NCI-H1694 (cell line): Measurements from ENCODE around the gene SLC25A40.
"Not testable (repeated sequence)": the region's sequence is repeated elsewhere in the genome, so short reads cannot be mapped to it uniquely, and the experiment has no call there.

Experiments
- DNase-seq: peaks from one replicate; lab custom pipeline; 2025; lab: John Stamatoyannopoulos, UW

SLC25A40 gene

GRCh38 chr7:87872346-87872745 lies 3.8 kb downstream of the SLC25A40 start:
- DNase-seq: no peak

GRCh38 chr7:87870471-87870870 lies 5.7 kb downstream of the SLC25A40 start:
- DNase-seq: no peak

- DNase-seq: not testable (repeated sequence)
These were observed 9.6 kb downstream of the SLC25A40 start for GRCh38 chr7:87866533-87866932.

- no peak for DNase-seq
These were observed 10.1 kb downstream of the SLC25A40 start for GRCh38 chr7:87866089-87866488.

- DNase-seq: no peak
These were observed 17.6 kb downstream of the SLC25A40 start for GRCh38 chr7:87858417-87859100.

GRCh38 chr7:87853237-87853864 lies 22.8 kb downstream of the SLC25A40 start:
- no peak for DNase-seq

GRCh38 chr7:87852306-87852705 lies 23.9 kb downstream of the SLC25A40 start:
- DNase-seq: no peak

GRCh38 chr7:87850836-87851593 lies 25.1 kb downstream of the SLC25A40 start:
- no peak for DNase-seq

GRCh38 chr7:87837597-87837996 lies 38.6 kb downstream of the SLC25A40 start:
- no peak for DNase-seq

GRCh38 chr7:87833130-87833529 lies 43.0 kb downstream of the SLC25A40 start:
- DNase-seq: no peak

GRCh38 chr7:87831097-87831496 lies 45.1 kb downstream of the SLC25A40 start:
- DNase-seq: no peak

GRCh38 chr7:87828383-87828782 lies 47.8 kb downstream of the SLC25A40 start:
- DNase-seq: not testable (repeated sequence)

GRCh38 chr7:87825369-87825768 lies 50.8 kb downstream of the SLC25A40 start:
- not testable (repeated sequence) for DNase-seq

GRCh38 chr7:87822056-87822455 lies 54.1 kb downstream of the SLC25A40 start:
- not testable (repeated sequence) for DNase-seq

GRCh38 chr7:87818336-87818735 lies 57.8 kb downstream of the SLC25A40 start:
- no peak for DNase-seq

GRCh38 chr7:87816389-87816788 lies 59.8 kb downstream of the SLC25A40 start:
- DNase-seq: no peak

GRCh38 chr7:87810726-87811125 lies 65.4 kb downstream of the SLC25A40 start:
- no peak for DNase-seq

- no peak for DNase-seq
These were observed 66.0 kb downstream of the SLC25A40 start for GRCh38 chr7:87810130-87810529.

- DNase-seq: no peak
These were observed 70.0 kb downstream of the SLC25A40 start for GRCh38 chr7:87806150-87806549.

- DNase-seq: peak; percentile 73
These were observed 78.3 kb downstream of the SLC25A40 start for GRCh38 chr7:87797798-87798403.

GRCh38 chr7:87797395-87797794 lies 78.8 kb downstream of the SLC25A40 start:
- DNase-seq: no peak

GRCh38 chr7:87785368-87785995 lies 90.7 kb downstream of the SLC25A40 start:
- no peak for DNase-seq
